GM21447 (cell line): ENCODE results near the gene MRPS26.
"Not testable (repeated sequence)": the region's sequence is repeated elsewhere in the genome, so short reads cannot be mapped to it uniquely, and the experiment has no call there.

Experiments used
- ATAC-seq: cut with Tn5 transposase; IDR thresholded peaks from one replicate; pipeline ENCODE4 v1.9.1; 2021; ENCODE audit not compliant: unreplicated experiment

The MRPS26 gene

DNA sequence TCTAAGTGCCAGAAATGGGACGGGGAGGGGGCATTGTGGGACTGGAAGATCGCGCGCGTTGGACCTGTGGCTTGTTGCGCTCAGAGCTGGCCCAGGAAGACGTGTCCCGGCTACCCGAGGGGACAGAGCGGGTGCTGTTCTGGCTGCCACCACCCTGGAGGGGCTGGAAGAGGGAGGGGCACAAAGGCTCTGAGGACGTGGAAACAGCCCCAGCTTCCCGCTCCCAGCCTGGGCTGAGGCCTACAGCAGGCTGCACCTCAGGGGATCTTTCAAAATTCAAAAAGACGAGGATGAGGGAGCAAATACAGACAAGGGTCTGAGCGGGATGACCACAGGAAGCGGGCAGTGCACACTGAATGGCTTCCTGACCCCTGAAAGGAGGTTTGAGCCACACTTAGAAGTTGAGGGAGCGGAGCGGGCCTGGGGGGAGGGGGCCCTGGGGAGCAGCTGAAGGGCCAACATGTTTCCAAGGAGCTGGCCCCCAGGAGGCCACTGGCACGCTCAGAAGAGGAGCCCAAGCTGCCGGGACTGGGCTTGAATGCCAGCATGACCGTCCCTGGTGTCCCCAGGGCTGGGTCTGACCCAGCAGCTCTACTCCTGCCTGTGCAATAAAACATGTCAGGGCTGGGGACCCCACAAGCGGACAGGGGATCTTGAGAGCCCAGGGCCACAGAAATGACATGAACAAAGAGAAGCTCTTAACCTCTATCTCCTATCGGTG, 26.8 kb downstream of the MRPS26 start:
- ATAC-seq = no peak

DNA sequence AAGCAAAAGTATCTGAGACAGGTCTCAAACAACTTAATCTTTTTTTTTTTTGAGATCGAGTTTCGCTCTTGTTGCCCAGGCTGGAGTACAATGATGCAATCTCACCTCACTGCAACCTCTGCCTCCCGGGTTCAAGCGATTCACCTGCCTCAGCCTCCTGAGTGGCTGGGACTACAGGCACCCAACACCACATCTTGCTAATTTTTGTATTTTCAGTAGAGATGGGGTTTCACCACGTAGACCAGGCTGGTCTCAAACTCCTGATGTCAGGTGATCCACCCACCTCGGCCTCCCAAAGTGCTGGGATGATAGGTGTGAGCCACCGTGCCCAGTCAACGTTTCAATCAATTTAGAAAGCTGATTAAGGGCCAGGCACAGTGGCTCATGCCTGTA, 27.4 kb downstream of the MRPS26 start:
- not testable (repeated sequence) for ATAC-seq

DNA sequence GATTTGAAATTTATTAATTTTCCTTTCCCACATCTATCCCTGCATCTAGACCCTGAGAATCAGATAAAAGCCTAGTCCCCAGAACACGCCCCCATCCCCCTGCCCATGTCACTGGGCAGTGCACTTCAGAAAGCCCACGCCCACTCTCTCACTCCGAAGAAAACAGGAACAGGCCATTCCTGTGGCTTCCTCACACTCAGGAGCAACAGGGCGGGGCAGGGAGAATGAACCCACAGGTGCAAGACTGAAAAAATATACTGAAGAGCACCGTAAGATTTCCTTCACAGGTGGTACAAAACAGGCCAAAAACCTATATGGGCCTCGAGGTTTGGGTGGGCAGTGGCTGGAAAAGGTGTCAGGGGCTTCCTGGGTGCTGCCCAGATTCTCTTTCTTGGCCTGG, 29.0 kb downstream of the MRPS26 start:
- no peak for ATAC-seq

DNA sequence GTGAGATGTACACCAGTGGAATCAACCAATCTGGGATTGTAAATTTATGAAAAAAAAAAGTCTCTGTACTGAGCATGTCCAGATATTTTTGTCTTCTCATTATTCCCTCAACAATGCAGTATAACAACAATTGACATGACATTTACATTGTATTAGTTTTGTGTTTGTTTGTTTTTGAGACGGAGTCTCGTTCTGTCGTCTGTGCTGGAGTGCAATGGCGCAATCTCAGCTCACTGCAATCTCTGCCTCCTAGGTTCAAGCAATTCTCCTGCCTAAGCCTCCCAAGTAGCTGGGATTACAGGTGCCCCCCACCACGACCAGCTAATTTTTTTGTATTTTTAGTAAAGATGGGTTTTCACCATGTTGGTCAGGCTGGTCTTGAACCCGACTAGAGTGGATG, 29.5 kb downstream of the MRPS26 start:
- ATAC-seq = not testable (repeated sequence)

DNA sequence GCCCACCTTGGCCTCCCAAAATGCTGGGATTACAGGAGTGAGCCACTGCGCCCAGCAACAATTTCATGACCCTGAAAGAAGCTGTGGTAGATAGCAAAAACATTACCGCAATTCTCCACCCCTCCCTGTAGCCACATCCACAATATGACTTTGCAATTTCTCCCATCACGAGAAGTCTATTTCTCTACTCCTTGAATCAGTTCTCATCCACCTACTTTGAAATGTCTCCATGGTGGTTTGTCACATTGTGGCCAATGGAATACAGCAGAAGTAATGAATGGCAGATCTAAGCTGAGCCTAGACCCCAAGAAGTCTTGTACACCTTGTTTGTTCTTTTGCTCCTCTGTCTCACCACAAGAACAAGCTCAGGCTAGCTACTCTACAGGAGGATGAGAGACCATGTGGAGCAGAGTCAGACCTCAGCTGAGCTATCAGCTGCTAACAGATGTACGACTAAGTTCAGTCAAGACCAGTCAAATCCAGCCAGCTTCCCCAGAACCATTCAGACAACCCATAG, 31.8 kb downstream of the MRPS26 start:
- no peak for ATAC-seq

DNA sequence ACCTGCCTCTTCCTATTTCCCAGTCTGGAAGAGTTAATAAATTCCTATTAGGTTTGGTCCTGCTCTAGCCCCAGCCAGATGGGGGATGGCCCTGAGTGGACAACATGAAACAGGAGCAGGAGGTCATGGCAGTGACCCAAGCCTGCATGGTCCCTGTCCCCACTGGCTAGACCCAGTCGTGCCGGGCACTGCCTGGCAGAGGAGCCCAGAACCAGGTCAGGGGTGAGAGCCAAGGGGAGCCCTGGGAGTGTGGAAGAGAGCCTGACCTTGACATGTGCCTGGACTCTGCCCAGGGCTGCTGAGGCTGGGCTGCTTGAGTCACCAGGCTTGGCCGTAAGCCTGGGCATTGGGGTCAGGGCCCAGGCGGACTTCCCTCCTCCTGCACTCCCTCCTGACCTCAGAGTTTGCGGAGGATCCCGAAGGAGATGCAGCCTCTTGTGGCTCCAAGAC, 35.1 kb downstream of the MRPS26 start:
- ATAC-seq = no peak

DNA sequence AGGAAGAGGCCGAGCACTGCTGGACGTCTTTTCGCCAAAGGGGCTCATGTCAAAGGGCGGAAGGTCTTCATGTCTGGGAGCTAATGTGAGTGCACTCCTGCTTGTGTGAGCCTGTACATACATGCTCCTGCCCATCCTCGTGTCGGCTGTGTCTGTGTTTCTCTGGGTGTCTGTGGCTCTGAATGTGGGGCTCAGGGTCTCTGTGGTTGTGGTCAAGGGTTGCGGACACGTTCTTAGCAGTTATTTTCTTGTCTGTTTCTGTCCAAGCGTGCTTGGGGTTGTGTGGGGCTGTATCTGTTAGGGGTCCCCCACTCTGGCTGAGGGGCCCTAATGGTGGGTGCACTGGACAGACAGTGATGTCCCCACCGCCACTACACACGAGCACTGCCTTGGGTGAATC, 35.8 kb downstream of the MRPS26 start:
- ATAC-seq = no peak

DNA sequence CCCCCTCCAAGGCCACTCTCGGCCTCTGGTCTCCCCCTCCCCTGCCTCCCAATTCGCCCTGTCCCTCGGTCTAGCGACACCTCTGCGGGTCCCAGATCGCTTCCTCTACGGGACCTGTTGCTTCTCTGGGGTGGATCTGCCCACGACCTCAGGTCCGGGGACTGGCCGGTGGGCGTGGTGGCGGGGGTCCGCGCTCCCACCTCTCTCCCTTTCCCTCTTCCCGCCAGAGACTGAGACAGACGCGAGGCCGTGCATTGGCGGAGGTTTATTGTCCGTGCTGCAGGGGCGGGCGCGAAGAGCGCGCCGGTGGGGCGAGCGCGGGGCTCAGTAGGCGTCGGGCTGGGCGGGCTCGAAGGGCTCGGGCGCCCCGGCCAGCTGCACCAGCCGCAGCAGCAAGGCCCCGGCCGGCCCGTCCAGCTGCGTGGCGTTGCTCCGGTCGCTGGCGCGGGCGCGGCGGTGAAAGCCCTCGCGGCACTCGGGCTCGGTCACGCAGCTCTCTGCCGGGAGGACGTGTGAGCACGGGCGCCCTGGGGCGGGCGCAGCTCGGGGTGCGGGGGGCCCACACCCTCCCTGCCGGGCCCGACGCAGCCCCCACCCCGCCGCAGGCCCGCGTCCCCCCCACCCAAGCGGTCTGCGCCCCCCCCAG, 36.6 kb downstream of the MRPS26 start:
- no peak for ATAC-seq

DNA sequence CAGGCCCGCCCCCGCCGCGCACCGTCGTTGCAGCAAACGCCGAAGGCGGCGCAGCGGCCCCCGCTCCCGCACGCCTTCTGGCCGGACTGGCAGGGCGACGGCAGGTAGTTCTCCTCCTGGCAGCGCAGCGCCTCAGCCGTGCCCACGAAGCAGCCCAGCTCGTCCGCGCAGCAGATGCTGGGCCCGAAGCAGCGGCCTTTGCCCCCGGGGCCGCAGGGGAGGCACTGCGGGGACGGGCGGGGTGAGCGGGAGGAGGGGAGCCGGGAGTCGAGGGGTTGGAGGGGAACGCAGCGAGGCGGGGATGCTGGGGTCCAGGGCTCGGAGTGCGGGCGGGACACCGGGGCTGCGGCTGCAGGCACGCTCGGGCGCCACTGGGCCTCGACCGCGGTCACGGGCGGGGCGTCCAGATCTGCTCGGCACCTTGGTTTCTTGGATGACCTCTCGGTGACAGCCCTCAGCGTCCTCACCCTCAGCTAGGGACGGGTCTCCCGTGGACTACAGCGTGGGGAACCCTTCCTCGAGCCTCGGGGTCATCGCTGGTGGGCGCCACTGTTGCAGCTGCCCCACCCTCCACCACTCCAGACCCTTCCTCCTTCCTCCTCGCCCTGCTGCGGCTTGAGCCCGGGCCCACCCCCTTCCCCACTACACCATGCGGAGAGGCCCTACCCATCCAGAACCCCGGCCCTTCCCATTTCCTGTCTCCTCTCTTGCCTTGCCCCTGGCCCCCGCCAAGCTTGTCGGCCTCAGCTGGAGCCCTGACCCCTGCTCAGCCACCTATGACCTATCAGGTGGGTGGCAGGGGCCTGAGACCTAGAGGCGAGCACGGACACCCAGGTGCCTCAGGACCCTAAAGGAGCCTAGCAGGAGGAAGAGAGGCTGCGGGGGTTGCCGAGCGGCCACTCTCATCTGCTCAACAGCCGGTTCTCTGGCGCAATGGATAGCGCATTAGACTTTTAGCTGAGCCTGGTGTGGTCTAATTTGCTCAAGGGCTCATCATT, 37.4 kb downstream of the MRPS26 start:
- ATAC-seq = no peak

DNA sequence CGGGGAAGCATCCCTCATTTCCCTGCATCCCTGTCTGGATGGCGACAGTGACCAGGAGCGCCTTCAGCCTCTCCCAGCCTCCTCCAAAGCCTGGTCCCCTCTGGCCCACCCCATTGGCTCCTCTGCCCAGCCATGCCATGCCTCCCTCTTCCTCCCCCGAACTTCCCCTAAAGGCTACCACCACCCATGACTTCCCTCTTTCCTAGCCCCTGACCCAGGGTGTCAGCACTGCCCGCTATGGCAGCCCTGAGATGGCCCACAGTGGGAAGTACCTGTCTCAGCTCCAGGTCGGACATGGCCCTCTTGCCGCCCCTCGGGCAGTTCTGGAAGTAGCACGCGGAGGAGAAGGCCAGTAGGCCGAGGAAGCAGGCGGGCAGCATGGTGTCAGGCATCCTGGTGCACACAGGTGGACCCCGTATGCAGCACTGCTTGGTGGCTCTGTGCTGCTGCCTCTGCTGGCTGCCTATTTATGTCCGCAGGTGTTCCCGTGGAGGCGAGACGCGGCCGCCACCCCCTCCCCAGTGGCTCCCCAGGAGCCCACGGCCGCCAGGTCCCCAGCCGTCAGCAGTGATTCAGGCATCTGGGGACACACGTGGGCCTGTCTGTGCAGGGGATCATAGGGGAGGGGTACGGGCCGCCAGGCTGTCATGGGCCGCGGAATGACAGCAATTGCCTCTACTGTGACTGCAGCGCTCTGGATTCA, 38.6 kb downstream of the MRPS26 start, which contains the start of gene AVP:
TSS of gene AVP (minus strand) at position 442 of the 703 bp plus-strand sequence. CDS start at position 392, 50 bp downstream.
- ATAC-seq = no peak

DNA sequence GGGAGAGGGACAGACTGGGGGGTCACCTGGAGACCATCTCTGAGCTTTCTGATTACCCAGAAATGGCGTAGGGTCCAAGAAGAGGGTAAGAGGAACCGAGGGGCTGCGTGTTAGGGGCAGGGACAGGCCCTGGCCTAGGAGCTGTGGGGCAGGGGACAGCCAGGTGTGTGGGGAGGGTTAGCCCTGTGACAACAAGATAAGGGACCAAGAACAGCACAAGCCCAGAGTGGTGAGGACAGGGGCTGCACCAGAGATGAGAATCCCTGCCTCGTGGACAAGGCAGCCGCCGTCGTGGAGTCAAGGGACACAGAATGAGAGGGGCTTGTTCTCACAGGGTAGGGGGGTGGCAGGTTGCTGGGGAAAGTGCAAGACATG, 39.1 kb downstream of the MRPS26 start:
- no peak for ATAC-seq

DNA sequence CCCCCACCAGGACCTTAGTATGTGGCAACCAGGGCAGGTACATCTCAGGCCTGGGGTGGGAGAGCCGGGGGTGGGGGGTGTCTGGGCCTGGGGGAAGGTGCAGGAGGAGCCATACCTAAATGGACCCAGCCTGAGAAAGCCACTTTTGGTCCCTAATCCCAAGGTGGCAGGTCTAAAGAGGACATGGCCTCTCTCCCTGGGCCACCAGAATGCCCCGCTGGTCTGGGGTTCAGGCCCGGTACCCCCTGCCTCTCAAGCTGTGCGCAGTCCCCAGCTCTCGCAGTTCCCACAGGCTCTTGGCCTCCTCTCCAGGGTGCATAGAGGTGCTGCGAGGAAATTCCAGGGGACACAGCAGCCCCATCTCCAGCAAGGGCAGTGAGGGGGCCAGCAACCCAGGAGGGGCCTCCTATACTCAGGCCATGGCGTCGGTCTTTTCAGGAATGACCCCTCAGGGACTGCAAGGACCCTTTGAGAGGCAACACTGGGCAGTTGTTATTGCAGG, 39.8 kb downstream of the MRPS26 start:
- ATAC-seq = no peak

DNA sequence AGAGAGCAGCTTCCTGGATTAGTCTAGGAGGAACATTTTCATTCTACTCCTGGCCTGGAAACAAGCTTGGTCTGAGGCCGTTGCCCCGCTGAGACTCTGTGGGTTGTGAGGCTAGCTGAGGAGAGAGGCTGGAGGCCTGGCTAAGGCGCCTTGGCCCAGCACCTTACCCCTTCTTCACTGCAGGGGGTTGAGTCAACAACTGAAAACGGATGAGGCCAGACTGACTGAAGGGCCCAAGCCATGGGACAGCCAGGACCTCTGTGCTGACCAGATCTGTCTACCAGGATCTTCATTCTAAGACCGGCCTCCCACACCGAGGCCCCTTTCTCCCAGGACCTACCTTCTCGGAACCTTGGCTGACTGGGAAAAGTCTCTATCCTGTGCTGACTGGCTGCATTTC, 42.2 kb downstream of the MRPS26 start:
- no peak for ATAC-seq

DNA sequence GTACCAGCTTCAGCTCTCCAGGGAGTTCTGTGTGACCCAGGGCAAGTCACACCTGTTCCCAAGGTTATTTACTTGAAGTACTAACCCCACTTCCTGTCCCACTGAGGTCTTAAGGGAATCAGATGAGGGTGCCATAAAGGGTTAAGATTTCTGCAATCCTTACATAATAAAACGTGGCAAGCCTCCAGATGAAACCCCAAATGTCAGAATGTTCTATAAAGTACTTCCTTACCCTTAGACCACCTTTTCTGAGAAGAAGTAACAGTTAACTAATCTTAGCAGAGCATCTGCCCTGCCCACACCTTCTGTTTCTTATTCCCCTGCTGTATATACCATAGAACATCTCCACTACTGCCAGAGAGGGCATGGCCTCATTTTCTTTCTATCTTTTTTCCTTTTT, 44.7 kb downstream of the MRPS26 start:
- no peak for ATAC-seq

DNA sequence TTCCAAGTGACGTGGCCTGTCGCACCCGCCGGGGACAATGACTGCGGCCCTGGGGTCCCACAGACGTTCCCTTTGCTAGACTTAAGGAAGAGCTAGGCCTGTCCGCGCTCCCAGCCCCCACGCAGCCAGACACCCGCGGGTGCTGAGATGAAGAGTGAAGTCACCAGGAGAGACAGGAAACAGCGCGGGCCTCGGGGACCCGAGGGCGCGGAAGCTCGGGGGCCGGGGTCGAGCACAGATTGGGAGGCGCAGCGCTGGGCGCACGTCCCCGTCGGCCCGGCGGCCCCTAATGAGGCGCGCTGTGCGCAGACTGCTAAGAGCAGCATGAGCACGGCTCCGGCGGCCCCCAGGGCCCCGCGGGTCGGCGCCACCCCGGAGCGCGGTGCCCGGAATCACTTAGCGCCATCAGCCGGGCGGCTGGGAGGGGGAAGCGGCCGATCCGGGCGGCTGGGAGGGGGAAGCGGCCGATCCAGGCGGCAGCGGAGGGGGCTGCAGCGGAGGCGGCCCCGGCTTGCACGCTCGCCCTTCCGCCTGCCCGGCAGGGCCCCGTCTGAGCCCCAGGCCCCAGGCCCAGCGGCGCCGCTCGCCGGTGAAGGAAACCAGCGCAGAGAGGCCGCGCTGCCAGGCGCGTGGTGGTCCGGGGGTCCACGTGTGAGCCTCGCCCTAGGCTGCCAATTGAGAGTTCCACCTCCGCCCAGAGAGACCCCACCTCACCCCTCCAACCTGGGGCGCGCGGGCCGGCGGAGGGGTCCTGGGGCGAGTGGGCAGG, 46.9 kb downstream of the MRPS26 start:
- no peak for ATAC-seq

DNA sequence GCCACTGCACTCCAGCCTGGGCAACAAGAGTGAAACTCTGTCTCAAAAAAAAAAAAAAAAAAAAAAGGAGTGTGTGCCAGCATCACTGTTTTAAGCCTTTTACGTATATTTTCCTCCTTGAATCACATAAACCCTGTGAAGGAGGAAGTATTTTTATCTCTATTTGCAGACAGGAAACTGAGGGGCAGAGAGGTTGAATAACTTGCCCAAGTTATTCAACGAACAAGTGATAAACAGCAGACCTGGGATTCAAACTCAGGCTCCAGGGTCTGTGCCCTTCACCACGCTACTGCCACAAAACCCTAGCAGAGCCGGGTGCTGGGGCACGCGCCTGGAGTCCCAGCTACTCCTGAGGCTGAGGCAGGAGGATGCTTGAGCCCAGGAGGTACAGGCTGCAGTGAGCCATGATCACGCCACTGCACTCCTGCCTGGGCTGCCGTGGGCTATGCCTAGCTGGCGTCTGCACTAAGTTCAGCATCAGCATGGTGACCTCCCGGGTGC, 48.1 kb downstream of the MRPS26 start:
- no peak for ATAC-seq

DNA sequence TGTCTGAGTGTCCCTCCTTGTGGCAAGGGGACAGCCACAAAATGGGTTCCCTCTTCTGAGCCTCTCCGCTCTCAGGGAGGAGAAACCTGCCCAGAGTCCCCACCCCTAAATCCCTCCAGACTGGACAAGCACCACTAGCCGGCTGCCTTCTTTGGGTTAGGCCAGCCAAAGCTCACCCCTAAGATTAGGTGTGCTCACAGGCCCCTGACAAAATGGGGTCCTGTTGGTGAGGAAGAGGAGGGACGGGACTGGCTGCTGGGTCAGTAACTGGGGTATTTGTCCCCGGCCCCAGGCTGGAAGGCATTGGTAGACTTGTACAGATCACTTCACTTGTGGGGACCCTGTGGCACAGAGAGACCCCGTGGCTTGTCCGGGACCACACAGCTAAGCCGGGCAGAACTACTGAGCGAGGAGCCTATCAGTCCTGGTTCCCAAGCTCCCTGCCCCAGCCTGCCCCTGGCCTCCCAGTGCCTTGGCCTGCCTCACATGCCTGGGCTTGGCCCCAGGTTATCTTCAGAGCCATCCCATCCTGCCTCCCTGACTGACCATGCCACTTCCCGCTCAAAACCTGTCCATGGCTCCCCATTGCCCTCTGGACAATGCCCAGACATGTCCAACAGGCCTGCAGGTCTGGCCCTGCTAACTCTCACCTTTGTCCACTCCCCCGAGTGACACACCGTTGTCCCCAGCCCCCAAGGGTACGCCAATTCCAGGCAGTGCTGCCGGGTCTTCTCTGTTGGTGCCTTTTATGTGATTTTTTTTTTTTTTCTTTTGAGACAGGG, 49.2 kb downstream of the MRPS26 start:
- ATAC-seq = no peak
